K562 (cell line): ENCODE results near the gene FHIT. TPM values are rescaled to one million over a fixed set of nuclear protein-coding genes. Genes with fewer than 3 reads are reported as not detected.

Experiments used
- ATAC-seq: fragments of 200-7000 bp; cut with Tn5 transposase; 3 replicates; pipeline ENCODE4 v1.9.1; 2020; ENCODE audit warnings: moderate library complexity
- BruUV-seq: library from RNA; stranded (reverse); fragments of 400-500 nt; replicated peaks from 2 replicates; lab custom pipeline; 2021; lab: Mats Ljungman, UMichigan
- CTCF ChIA-PET: fragments of 300-600 bp; formaldehyde crosslinking; extraction: SDS; loops from one replicate; lab custom pipeline; 2021; ENCODE audit warnings: low intra/inter-chr PET ratio; lab: Yijun Ruan, JAX
- POLR2A ChIA-PET: fragments of 300-600, 350-650 bp; sonication (Branson Sonifier 250); formaldehyde crosslinking; extraction: SDS; loops from one replicate; lab custom pipeline; 2021; ENCODE audit warnings: antibody characterized with exemption, inconsistent platforms; lab: Yijun Ruan, JAX
- DNase-seq, 4 experiments: peaks; one replicate each; pipeline versions ENCODE4 v3.0.0 to v3.0.0-alpha.2; 2011 to 2018; ENCODE audit warnings: low spot score in 3 of 4, mixed read lengths in 3 of 4; ENCODE audit errors: extremely low read depth in 1 of 4
- FAIRE-seq: peaks from 2 replicates; lab custom pipeline; 2011; peaks lifted over from hg19 to GRCh38; lab: Jason Lieb, UNC
- H2AFZ ChIP-seq: 2 replicates; pipeline ENCODE4 v1.6.0; 2011; ENCODE audit warnings: low read depth, low read length, control low read depth, inconsistent platforms
- H3K27ac ChIP-seq: fragments of 200-600 bp; 3 replicates; pipeline ENCODE4 v1.8.0; 2011; ENCODE audit warnings: low read depth, mild to moderate bottlenecking, control low read depth, inconsistent platforms, low read length, moderate library complexity, mixed read lengths; ENCODE audit errors: extremely low read depth
- H3K27me3 ChIP-seq, 2 experiments: fragments of 300-600 bp in 1 of 2; 2 replicates in 1 of 2; 3 replicates in 1 of 2; pipeline versions ENCODE4 v1.6.0 to v1.8.0; 2011; ENCODE audit warnings: inconsistent platforms in 2 of 2, low read length in 2 of 2, mild to moderate bottlenecking in 1 of 2, mixed read lengths in 1 of 2, moderate library complexity in 1 of 2; ENCODE audit not compliant: control insufficient read depth in 2 of 2, insufficient read depth in 2 of 2
- H3K36me3 ChIP-seq: fragments of 300-600 bp; 3 replicates; pipeline ENCODE4 v1.8.0; 2011; ENCODE audit warnings: mild to moderate bottlenecking, low read length, inconsistent platforms; ENCODE audit not compliant: control insufficient read depth, insufficient read depth
- H3K4me1 ChIP-seq, 2 experiments: fragments of 200-600 bp in 1 of 2; replicated peaks in 1 of 2; 2 replicates in 1 of 2; 3 replicates in 1 of 2; pipeline versions ENCODE4 v1.5.1 to v1.8.0; 2011; ENCODE audit warnings: inconsistent platforms in 2 of 2, low read length in 2 of 2, mild to moderate bottlenecking in 1 of 2, mixed read lengths in 1 of 2, moderate library complexity in 1 of 2; ENCODE audit not compliant: control insufficient read depth in 2 of 2, insufficient read depth in 2 of 2
- H3K4me2 ChIP-seq: 2 replicates; pipeline ENCODE4 v1.6.1; 2011; ENCODE audit warnings: low read length, control low read depth, inconsistent platforms, mixed read lengths; ENCODE audit not compliant: insufficient read depth
- H3K4me3 ChIP-seq: fragments of 200-600 bp; sonication (generic), shearing (Covaris generic); 2 replicates; pipeline ENCODE4 v1.5.1; 2016; ENCODE audit warnings: control low read depth, inconsistent platforms
- H3K79me2 ChIP-seq: fragments of 200-600 bp; 3 replicates; pipeline ENCODE4 v1.8.0; 2011; ENCODE audit warnings: low read length, inconsistent platforms; ENCODE audit not compliant: control insufficient read depth, insufficient read depth
- H3K9ac ChIP-seq, 2 experiments: 2 replicates each; pipeline versions ENCODE4 v1.6.0 to v1.6.1; 2011; ENCODE audit warnings: low read depth in 2 of 2, low read length in 2 of 2, control low read depth in 1 of 2, inconsistent platforms in 1 of 2, mild to moderate bottlenecking in 1 of 2, mixed read lengths in 1 of 2; ENCODE audit not compliant: insufficient read depth in 1 of 2
- H3K9me1 ChIP-seq: one replicate; pipeline ENCODE4 v1.6.0; 2011; ENCODE audit warnings: inconsistent platforms, mild to moderate bottlenecking, low read length, moderate library complexity; ENCODE audit not compliant: control insufficient read depth, insufficient read depth
- H3K9me3 ChIP-seq: replicated peaks from 2 replicates; pipeline ENCODE4 v1.5.1; 2011; ENCODE audit warnings: low read depth, low read length, inconsistent platforms; ENCODE audit not compliant: control insufficient read depth, insufficient read depth
- H4K20me1 ChIP-seq: replicated peaks from 2 replicates; pipeline ENCODE4 v1.6.1; 2011; ENCODE audit warnings: low read length, inconsistent platforms, mixed read lengths; ENCODE audit not compliant: control insufficient read depth, insufficient read depth
- CHD7 ChIP-seq: fragments of 200-600 bp; sonication (generic); IDR thresholded peaks from one replicate; pipeline ENCODE4 v1.6.1; 2012; ENCODE audit warnings: mild to moderate bottlenecking, low read depth, low read length, inconsistent platforms
- CREB3 ChIP-seq: fragments of 450-650 bp; conservative IDR thresholded peaks from 2 replicates; pipeline ENCODE4 v1.6.1; 2016; ENCODE audit warnings: missing genetic modification characterization, low read depth, mild to moderate bottlenecking, missing compliant biosample characterization, moderate library complexity
- GTF2A2 ChIP-seq: IDR thresholded peaks from 2 replicates; pipeline ENCODE4 v1.6.1; 2016; ENCODE audit warnings: mild to moderate bottlenecking, missing genetic modification characterization, missing compliant biosample characterization
- MTA3 ChIP-seq: fragments of 450-650 bp; formaldehyde crosslinking; IDR thresholded peaks from 2 replicates; pipeline ENCODE4 v1.6.1; 2017; ENCODE audit warnings: mild to moderate bottlenecking, borderline replicate concordance
- SREBF1 ChIP-seq: fragments of 150-350 bp; IDR thresholded peaks from 2 replicates; pipeline ENCODE4 v1.6.1; 2014; ENCODE audit warnings: antibody characterized with exemption, low read depth, low read length, borderline replicate concordance
- TSC22D4 ChIP-seq: fragments of 450-650 bp; IDR thresholded peaks from 2 replicates; pipeline ENCODE4 v1.6.1; 2016; ENCODE audit warnings: missing genetic modification characterization, missing biosample characterization, control low read depth
- ZNF217 ChIP-seq: sonication (generic); formaldehyde crosslinking; IDR thresholded peaks from 2 replicates; pipeline ENCODE4 v1.8.0; 2022; ENCODE audit warnings: mild to moderate bottlenecking, missing genetic modification reagents
- ZNF561 ChIP-seq: fragments of 450-650 bp; formaldehyde crosslinking; conservative IDR thresholded peaks from 2 replicates; pipeline ENCODE4 v1.4.0; 2020; ENCODE audit warnings: mild to moderate bottlenecking, moderate library complexity
- ZNF707 ChIP-seq: fragments of 250-450 bp; sonication (Bioruptor Pico); conservative IDR thresholded peaks from 2 replicates; pipeline ENCODE4 v1.8.0; 2022; ENCODE audit warnings: inconsistent platforms, mild to moderate bottlenecking, moderate library complexity
- ZNF785 ChIP-seq: fragments of 250-450 bp; sonication (Bioruptor Pico); IDR thresholded peaks from 2 replicates; pipeline ENCODE4 v1.4.0; 2020; ENCODE audit warnings: mild to moderate bottlenecking
- WGBS: fragments of 100-300 bp; shearing (Covaris generic); methylation state at CpG from one replicate; pipeline ENCODE4 v1.1.6; 2016; ENCODE audit warnings: low coverage, mixed read lengths; ENCODE audit not compliant: insufficient coverage; ENCODE audit errors: missing lambda C conversion rate; 5-methylcytosine and 5-hydroxymethylcytosine counted together
- in situ Hi-C: fragments of 300-500 bp; cut with MboI; formaldehyde crosslinking; loops from 4 replicates; pipeline ENCODE4 v1.15.0; 2018; ENCODE audit warnings: inconsistent platforms, mixed read lengths
- intact Hi-C: fragments of 100-400 bp; cut with micrococcal nuclease; formaldehyde crosslinking; loops from 2 replicates; pipeline ENCODE4 v1.14.2; 2022
- polyA plus RNA-seq, 8 experiments: library from polyadenylated mRNA; depleted of rRNA in 4 of 8; stranded (reverse) in 5 of 8; unstranded in 3 of 8; fragments of >200 nt; fragmentation: Nextera tagmentation in 2 of 8; fragmentation: Illumina TruSeq in 1 of 8; extraction: Ambion mirVana in 2 of 8; extraction: Trizol in 1 of 8; gene quantifications; 2 replicates each; pipeline versions ENCODE4 v1.2.1 to v1.2.3, GENCODE V29; 2011 to 2014; ENCODE audit warnings: inconsistent platforms in 1 of 8, missing spikeins in 1 of 8
- total RNA-seq, 7 experiments: library from RNA; depleted of rRNA in 6 of 7; stranded (reverse); fragments of >200 nt in 6 of 7; fragmentation: Illumina TruSeq in 2 of 7; extraction: Trizol in 2 of 7; gene quantifications; 2 replicates each; pipeline versions ENCODE4 v1.2.1 to v1.2.3, GENCODE V29; 2011 to 2021; ENCODE audit warnings: low replicate concordance in 1 of 7

The FHIT gene
- total and polyA plus RNA-seq, 9 of the 15 experiments (the other 6 are each of a cell fraction or from before 2014, with no cell fraction given): 1.7 to 9.1 (median 4.3) TPM

- no TSS peak for BruUV-seq
Observed at GRCh38 chr3:60584250-60584649, 667.0 kb downstream of the FHIT start.

More at GRCh38 chr3:60584250-60584649, 667.0 kb downstream of the FHIT start:
- Histone ChIP-seq H3K27me3 (no peaks in the 10 kb centered on the region), H3K4me2 (no peak overlapping the region), H4K20me1 (no peaks in the 10 kb centered on the region), H3K9me1 (no peaks in the 10 kb centered on the region), H3K4me3 (no peak overlapping the region), H3K9me3 (no peaks in the 10 kb centered on the region), H2AFZ (no peak overlapping the region), H3K36me3 (no peaks in the 10 kb centered on the region), H3K79me2 (no peaks in the 10 kb centered on the region), H3K4me1 (no peaks in the 10 kb centered on the region), H3K9ac (no peak overlapping the region), H3K27ac (no peak overlapping the region)
- no peak for DNase-seq
- in situ Hi-C loops: no loop called here
- ChIA-PET POLR2A (interaction anchor here (0.6 kb wide), 1 partner anchor 21 kb away, joined by 3 read pairs; no protein-coding TSS in a partner anchor), CTCF (no interaction called here)
- no peak for ATAC-seq
- no peak for FAIRE-seq
- WGBS: no CpG with 5 or more reads among the region's 2 CpGs
- intact Hi-C loops: no loop called here
- no peak for TF ChIP-seq ZNF707 (CRISPR knock-in tag)
- TF ChIP-seq CREB3: no peak
- TF ChIP-seq ZNF785 (CRISPR knock-in tag): no peak
- TF ChIP-seq CHD7: no peak
- TF ChIP-seq GTF2A2: no peak
- TF ChIP-seq ZNF217 (CRISPR knock-in tag): no peak
- no peak for TF ChIP-seq TSC22D4
- TF ChIP-seq ZNF561: no peak
- no peak for TF ChIP-seq SREBF1
- no peak for TF ChIP-seq MTA3
